ENCODE data around the gene CDK2AP2.
A peak's percentile ranks its signal among the peaks of the same experiment; 100 is the strongest.

Gene CDK2AP2

DNA sequence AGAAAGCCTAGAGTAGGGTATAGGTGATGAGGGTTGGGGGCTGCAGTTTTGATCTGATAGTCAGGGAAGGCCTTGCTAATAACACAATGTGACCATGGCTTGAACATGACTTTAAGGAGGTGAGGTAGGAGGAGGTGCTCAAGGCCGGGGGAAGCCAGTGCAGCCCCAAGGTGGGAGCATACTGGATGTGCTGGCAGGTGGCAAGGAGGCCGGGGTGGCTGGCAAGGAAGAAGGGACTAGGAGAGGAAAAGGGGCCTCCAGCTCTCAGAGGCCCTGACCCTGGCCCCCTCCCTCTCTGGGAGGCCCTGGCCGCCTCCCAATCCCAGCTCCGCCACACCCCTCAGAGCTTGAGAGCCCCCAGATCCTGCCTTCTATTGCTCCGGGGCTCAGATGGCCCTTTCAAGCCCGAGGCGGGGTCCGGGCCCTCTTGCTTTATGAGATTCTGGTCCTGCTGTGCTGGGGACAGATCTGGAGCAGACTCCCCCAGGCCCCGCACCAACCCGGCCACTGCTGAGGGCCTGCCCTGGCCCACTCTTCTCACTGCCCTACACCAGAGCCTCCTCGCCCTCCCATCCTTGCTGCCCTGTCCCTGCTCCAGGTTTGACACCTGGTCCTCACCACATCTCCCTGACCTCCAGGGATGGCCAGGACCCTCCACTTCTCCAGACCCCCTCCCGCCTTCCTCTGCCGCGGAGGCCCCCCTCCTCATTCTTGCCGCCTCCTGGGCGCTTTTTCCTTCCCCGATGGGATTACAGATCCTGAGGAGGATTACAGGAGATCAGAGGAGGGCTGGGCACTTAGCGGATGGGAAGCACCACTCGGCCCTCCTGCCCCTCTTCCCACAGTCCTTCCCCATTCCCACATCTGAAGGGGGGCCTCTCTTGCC lies 4.6 kb downstream of the CDK2AP2 start:
- DNase-seq: no peak

DNA sequence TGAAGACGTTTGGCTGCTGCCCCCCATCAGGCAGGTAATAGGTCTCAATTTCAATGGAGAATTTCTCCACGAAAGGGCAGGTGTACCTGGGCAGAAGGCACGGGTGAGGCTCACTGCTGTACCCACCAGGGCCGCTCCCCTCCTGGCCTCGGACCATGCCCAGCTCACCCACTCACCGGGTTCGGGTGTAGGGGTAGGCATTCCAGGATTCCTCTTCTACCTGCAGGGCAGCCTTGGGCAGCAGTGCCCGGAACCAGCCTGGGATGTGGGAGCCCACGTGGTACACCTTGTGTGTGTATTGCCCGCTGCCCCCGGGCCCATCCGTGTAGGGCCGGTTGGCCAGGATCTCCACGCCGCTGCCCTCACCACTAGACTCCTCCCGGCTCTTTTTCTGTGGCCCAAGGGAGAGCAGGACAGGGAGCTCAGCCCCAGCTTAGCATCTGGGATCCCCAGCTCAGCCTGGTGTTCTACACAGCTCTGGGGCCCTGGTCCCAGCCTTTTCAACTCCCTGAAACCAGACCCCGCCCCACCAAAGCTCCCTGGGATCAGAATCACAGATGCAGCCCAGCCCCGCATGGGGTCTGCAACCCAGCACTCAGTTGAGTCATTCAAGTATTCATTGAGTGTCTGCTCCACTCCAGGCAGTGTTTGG lies 5.5 kb downstream of the CDK2AP2 start:
- no peak for DNase-seq

DNA sequence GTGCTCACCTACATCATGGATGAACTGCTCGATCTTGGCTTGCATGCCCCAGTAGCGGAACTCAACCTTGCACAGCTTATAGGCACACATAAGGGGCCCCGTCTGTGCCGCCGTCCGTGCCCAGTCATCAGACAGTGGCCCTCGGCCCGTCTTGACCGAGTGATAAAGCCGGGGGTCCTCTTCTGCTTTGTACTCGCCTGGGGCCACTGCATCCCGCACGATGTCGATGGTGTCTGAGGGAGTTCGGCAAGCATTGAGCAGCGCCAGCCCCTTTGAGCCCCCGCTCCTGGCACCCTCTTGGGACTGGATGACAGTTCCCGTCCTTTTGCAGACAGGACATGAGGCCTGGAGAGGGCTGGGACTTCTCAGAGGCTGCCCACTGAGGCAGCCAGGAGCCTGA lies 6.1 kb downstream of the CDK2AP2 start:
- no peak for DNase-seq

DNA sequence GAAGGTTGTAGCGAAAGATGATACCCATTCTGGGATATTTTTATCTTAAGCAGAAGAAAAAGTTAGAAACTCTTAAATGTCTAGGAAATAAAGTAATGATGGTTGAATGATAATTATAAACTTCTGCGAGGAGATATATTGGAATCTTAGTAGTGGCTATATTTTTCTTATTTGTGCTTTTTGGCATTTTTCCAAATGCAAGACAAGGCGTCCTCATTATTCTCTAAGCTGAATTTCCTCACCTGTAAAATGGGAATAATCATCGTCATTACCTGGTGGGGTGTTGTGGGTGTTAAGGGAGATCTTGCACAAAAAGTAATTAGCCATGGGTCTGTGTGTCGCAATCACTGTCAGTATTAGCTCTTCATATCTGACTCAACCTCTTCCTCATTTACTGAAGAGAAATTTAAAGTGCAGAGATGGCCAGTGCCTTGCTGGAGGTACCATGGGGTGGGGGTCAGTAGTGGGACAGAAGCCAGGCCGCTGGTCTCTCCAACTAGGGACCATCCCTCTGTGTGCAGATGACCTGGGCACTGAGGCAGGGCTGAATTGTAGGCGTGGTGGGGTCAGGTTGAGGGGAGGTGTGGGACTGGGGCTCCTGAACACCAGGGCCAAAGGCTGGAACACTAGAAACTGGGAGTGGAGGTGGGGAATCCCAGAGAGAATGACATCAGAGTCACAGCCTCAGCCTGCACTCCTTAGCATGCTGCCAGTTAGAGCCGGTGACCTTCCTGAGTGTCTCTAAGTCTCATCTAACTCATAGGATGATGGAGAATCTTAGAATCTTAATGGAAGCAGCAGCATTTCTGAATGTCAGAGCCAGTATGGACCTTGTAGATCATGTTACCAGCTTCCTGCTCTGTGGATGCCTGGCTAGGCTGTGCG lies 6.9 kb downstream of the CDK2AP2 start:
- no peak for DNase-seq

DNA sequence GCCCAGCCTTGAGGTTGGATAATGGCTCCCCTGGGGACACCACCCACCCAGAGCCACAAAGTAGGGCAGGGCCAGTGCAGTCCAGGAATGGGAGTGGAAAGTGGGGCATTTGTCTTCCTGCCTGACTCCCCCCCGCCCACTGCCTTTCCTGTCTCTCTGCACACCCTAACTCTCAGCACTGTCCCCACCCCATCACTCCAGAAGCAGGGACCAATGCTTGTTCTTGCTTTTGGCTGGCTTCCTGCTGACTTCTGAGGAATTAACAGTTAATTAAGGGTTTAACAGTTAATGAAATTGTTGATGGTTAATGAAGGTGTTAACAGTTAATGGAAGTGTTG lies 7.5 kb downstream of the CDK2AP2 start:
- DNase-seq: no peak

DNA sequence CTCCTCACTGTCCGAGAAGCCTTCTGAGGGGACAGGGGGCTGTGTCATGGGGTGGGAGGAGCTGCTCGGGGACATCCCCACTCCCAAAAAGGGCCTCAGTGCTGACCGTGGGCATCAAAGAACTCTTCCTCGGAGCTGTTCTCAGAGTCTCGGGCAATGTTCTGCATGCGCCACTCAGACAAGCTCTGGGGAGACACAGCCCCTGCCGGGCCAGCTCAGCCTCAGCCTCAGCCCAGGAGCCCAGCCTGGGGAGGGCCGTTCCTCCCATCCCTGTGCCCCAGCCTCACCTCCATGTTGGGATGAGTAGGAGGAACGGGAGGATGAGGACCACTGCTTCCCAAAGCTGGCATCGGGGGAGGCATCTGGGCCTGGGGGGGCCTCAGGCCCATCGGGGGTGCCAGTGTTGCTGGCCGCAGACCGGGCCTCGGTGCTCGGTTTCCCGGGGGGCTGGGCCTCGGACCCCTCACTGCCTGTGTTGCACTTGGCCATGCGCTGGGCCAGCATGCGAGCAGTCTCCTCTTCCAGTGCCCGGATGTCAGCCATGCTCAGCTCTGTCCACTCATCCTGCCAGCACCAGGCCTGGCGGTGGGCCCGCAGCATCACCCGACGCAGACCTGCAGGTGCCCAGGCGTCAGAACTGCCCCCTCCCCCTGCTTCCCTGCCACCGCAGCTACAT lies 8.0 kb downstream of the CDK2AP2 start:
- no peak for DNase-seq

DNA sequence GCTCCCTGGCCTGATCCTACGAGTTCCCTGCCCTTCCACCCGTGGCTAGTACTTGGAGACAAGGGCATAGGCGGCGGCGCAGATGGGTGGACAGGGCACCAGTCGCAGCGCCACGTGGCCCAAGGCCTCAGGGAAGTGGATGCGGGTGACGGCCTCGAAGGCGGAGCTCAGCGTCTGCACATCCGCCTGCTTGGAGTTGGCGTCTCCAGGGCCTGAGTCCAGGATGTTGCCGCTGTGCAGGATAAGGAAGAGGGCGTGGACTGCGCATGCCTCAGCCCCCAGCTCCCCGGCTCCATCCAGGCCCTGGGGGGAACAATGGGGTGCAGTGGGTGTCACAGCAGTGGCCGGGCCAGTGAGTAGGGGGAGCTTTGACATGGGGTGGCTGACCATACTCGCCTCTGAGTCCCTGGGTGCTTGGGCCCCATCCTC lies 9.4 kb downstream of the CDK2AP2 start:
- DNase-seq: no peak

DNA sequence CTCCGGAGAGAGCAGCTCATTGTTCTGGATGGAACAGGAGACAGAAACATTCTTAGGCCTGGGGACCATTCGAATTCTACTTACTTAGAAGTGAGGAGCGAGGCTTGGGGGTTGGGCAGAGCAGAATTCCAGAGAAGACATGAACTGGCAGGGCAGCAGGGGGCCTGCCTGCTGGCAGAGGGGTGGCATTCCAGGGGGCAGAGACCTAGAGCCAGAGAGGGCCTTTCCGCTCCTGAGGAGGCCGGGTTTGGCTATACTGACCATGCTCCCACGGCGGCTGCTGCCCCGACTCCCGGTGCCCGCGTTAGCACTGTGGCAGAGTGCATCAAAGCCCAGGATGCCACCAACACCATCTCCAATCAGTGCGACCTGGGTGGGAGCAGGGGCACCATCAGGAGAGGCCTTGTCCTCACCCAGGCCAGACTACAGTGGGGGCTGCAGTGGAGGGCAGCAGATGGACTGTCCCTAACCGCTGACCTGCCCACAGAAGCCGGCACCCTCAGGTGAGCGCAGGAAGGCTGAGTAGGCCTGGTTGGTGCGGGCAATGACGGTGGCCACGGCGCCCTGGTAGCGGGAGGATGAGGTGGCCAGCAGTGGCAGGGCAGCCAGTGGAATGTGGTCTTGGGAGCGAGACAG lies 10.2 kb downstream of the CDK2AP2 start:
- DNase-seq: no peak

GRCh38 chr11:67496113-67496512 lies 11.8 kb downstream of the CDK2AP2 start:
- no peak for DNase-seq

- DNase-seq: no peak
These were observed 12.5 kb downstream of the CDK2AP2 start for GRCh38 chr11:67495234-67496005.

DNA sequence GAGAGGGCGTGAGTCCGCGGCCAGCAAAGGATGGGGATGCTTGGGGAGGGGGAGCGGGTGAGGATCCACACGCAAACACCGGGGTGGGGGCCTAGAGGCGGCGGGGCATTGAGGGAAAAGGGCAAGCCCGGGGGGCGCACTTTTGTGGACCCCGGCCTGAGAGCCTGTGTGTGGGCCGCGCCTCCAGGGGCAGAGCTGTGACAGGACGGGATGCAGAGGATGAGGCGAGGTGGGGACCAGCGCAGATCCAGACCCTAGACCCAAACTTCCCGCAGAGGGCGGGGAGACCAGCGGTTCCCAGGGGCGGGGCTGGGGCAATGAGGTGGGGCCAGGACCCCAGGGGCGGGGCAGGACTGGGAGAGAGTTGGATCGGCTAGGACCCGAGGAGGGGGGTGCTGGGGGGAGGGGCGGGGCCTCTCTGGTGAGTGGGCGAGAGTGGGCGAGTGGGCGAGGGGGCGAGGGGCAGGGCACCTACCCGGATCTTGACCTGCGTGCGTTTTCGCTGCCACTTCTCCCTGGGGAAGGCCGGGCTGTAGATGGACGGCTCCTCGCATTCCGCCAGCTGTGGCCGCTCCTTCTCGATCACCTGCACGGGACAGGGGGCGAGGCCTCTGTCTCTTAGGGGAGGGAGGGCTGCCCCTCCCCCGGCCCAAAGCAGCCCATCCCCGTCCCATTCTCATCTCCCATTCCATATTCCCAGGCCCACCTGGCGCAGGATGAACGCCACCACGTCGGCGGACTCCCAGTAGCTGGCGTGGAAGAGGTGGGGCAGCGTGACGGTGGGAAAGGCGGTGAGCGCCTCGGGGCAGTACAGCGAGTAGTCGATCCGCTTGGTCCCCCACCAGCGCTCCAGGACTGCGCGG lies 13.4 kb downstream of the CDK2AP2 start:
- no peak for DNase-seq

- no peak for DNase-seq
These were observed 14.2 kb downstream of the CDK2AP2 start for GRCh38 chr11:67493548-67494370.

DNA sequence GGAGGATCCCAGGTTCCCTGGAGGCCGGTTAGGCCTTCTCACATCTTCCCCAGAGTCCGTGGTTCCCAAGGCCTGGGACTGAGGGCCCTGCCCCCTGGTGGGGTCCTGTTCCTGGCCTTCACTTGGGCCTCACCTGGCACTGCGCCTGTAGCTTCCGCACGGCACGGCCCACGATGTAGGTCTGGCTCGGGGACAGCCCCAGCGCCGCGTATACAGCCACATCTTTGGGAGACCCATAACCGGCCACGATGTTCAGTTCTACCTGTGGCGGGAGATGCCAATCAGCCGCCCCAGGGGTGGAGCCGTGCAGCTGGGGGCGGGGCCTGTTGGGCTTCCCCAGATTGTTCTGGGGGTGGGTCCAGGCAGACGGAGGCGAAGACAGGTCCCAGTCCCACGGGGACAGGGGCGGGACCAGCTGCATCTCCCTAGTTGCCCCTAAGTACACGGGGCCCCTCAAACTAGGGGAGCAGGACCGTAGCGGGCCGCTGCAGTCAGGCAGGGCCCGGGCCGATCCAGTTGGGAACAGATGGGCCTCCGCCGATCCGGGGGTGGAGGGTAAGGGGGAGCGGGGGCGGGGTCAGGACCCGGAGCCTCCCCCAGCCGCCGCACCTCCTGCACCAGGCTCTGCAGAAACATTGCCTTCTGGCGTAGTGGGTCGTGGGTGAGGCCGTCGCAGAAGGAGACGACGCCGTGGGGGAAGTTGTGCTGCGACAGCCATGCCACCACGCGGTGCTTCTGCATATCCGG lies 15.0 kb downstream of the CDK2AP2 start:
- DNase-seq: peak; percentile 33

DNA sequence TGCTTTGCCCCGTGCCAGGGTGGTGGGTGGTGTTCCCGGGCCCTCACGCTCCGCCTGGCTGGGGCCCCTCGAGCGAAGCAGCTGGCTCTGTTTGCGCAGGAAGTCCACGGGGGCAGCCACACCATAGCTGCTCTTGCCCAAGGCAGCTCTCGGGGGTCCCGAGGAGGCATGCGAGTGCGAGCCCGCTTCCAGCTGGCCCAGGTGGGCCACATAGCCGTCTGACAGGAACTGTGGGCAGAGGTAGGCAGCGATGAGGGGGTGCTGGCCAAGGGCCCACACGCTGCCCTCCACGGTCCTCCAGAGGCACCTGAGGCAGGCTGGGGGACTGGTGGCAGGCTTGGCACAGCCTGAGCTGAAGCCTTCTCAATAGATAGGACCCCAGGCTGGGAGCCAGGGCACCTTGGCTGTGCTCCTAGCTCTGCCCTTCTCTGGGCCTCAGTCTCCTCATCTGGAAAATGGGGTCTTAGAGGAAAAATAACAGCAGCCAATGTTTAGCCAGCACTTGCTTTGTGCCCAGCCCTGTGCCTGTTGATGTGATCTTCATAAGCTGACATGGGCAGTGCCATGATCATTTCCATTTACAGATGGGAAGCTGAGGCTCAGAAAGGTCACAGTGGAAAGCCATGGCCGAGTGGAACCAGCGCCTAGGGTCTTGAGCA lies 15.8 kb downstream of the CDK2AP2 start:
- DNase-seq: no peak

DNA sequence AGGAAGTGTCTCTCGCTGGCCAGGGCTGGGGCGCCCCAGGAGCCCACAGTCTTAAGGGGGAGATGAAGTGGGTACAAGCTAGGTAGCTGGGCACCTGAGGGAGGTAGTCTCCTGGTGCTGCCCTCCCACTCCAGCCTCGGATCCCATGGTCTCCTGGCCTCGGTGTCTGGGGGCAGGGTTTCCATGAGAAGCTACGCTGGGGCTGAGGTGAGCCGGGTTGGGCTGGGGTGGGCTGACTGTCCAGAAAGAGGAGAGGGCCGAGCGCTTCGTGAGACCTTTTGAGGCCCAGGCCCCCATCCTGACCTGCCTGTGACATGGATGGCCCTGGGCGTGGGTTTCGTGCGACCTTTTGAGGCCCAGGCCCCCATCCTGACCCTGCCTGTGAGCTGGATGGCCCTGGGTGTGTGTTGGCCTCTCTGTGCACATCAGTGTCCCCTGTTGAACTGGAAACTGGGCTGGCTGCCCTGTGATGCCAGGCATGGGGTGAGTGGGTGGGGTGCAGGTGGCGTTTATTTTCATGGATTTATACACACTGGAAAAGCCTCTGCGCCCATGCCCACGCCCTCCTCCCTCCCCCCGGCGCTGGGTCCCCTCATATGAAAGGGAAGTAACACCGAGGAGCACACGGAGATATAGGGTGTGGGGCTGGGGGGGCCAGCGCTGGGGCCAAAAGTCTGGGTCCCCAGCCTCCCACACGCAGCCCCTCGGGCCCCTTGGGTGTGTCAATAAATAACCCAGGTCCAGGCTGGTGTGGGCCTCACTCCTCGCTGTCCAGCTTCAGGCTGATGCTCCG lies 16.5 kb downstream of the CDK2AP2 start:
- no peak for DNase-seq

DNA sequence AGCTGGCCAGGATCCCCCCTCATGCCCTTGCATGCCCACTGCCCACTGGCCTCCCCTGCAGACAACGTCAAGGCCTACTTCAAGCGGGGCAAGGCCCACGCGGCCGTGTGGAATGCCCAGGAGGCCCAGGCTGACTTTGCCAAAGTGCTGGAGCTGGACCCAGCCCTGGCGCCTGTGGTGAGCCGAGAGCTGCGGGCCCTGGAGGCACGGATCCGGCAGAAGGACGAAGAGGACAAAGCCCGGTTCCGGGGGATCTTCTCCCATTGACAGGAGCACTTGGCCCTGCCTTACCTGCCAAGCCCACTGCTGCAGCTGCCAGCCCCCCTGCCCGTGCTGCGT lies 17.3 kb downstream of the CDK2AP2 start:
- no peak for DNase-seq

GRCh38 chr11:67489885-67490726 lies 17.9 kb downstream of the CDK2AP2 start:
- DNase-seq: no peak
